ENCODE data around the gene PIP5K1C.

- TF ChIP-seq CTCF (IDR thresholded peaks at IDR 0.05 in 8 of 11, conservative IDR thresholded peaks at IDR 0.05 in 3 of 11), result no peak
- TF ChIP-seq POLR2A (IDR thresholded peaks at IDR 0.05), result no peak
- peak in 2 of 3 donors; percentile 46 to 71 for TF ChIP-seq POLR2AphosphoS5 (IDR thresholded peaks at IDR 0.05)
Measured at GRCh38 chr19:3604987-3605343, 95.3 kb downstream of the PIP5K1C start.
